ENCODE measurements around the gene CCDC159. TPM values are rescaled to one million over a fixed set of nuclear protein-coding genes. Genes with fewer than 3 reads are reported as not detected.

Gene CCDC159
- polyA plus RNA-seq, 1 donor (not counting 4 experiments of a cell fraction or from before 2014, with no cell fraction given): 6.4 TPM

DNA sequence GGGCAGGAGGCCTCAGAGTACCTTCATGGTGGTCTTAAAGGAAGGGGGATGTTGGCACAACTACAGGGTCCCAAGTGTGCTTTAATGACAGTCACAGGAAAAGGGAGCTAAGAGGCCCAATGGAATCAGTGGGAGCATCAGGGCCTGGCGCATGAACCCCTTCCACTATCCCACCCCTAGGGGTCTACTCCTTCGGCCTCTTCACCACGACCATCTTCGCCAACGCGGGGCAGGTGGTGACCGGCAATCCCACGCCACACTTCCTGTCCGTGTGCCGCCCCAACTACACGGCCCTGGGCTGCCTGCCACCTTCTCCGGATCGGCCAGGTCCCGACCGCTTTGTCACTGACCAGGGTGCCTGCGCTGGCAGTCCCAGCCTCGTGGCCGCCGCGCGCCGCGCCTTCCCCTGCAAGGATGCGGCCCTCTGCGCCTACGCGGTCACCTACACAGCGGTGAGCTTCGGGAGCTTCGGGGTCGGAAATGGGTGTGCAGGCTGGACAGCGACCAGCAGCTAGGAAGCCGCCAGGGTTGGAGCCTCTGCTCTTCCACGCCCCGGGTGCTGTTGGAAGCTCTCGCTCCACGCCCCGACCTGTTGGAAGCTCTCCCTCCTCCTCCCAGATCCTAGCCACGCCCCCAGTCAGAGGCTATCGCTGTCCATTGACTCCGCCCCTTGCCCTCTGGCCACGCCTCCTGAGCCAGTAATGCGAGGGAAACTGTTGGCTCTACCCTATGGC is 14.9 kb downstream of the CCDC159 start:
- dilution Hi-C loops (cut with MboI; ENCODE audit: extremely low pct_ligation_motif_present, low sequenced_read_pairs): no loop called here
- no peaks in the 10 kb centered on the region for H4K20me1 ChIP-seq (ENCODE audit: control insufficient read depth, extremely low read depth, insufficient read depth, low read length)
- FAIRE-seq: no peak
- no peaks in the 10 kb centered on the region for H3K9me1 ChIP-seq (ENCODE audit: control insufficient read depth, extremely low read depth, insufficient read depth, low read length)
- no peaks in the 10 kb centered on the region for H3K9me3 ChIP-seq (ENCODE audit: control insufficient read depth, low read depth, low read length)
- no peaks in the 10 kb centered on the region for H3K27me3 ChIP-seq (ENCODE audit: control insufficient read depth, extremely low read depth, insufficient read depth, low read length)
- H3K79me2 ChIP-seq (ENCODE audit: control insufficient read depth, insufficient read depth, low read length): no peaks in the 10 kb centered on the region
- no peak for TF ChIP-seq EZH2 (IDR thresholded peaks at IDR 0.05; ENCODE audit: low read length)
- no peak for TF ChIP-seq CTCF (optimal IDR thresholded peaks at IDR 0.05 in 1 of 3, IDR thresholded peaks at IDR 0.05 in 1 of 3, conservative IDR thresholded peaks at IDR 0.05 in 1 of 3; ENCODE audit: extremely low read depth in 1 of 3, insufficient read depth in 2 of 3, low read length in 3 of 3)
- H3K9ac ChIP-seq (ENCODE audit: control insufficient read depth, extremely low read depth, insufficient read depth, low read length): no peak overlapping the region
- peaks cover 6% of the 10 kb centered on the region for H3K4me1 ChIP-seq (ENCODE audit: control insufficient read depth, extremely low read depth, insufficient read depth, low read length)
- H2AFZ ChIP-seq (ENCODE audit: control insufficient read depth, low read length): no peak overlapping the region
- peak overlapping the region; percentile 27 for H3K4me2 ChIP-seq (ENCODE audit: control insufficient read depth, extremely low read depth, insufficient read depth, low read depth, low read length)
- no peak overlapping the region for H3K4me3 ChIP-seq (ENCODE audit: control insufficient read depth in 2 of 3, extremely low read depth in 1 of 3, insufficient read depth in 2 of 3, low read depth in 1 of 3, low read length in 3 of 3)
- no peak overlapping the region for H3K27ac ChIP-seq (ENCODE audit: control insufficient read depth, insufficient read depth, low read length)
- peaks cover 0 to 5% of the 10 kb centered on the region in 2 experiments for H3K36me3 ChIP-seq (ENCODE audit: control insufficient read depth in 2 of 2, extremely low read depth in 1 of 2, insufficient read depth in 2 of 2, low read length in 2 of 2)
- DNase-seq (ENCODE audit: low read depth, low spot score): no peak

DNA sequence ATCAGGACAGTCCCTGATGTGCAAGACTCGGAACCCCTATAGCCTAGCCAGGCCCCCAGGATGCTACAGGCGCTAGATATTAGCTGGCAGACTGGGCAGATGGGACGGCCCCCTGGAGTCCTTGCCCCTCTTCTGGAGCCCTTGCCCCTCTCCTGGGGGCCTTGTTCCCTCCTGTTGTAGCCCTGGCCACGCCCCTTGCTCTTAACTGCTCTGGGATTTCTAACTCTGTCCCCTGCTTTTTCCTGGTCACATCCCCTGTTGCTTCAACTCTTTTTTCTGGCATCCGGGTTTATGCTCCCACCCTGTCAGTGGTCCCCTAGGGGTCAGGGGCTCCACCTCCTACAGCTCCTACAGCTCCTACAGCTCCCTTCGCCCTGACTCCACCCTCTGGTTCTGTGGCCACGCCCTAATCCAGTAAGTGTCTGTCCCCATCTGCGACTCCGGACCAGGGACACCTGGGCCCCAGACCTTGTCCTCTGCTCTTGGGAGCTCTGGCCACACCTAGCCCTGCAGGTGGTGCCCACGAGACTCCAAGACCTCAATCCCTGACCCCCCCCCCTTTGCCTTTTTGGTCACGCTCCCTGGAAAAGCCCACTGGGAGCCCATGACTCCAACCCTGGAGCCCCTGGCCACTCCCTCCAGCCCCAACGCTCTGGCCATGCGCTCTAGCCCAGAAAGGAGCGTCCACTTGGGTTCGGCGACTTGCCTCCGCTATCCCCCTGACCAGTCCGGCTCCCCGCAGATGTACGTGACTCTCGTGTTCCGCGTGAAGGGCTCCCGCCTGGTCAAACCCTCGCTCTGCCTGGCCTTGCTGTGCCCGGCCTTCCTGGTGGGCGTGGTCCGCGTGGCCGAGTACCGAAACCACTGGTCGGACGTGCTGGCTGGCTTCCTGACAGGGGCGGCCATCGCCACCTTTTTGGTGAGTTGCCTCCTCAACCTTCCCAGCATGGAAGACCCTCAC is 15.7 kb downstream of the CCDC159 start:
- dilution Hi-C loops (cut with MboI; ENCODE audit: extremely low pct_ligation_motif_present, low sequenced_read_pairs): no loop called here
- H3K79me2 ChIP-seq (ENCODE audit: control insufficient read depth, insufficient read depth, low read length): no peaks in the 10 kb centered on the region
- TF ChIP-seq EZH2 (IDR thresholded peaks at IDR 0.05; ENCODE audit: low read length) (no peak), CTCF (optimal IDR thresholded peaks at IDR 0.05 in 1 of 3, IDR thresholded peaks at IDR 0.05 in 1 of 3, conservative IDR thresholded peaks at IDR 0.05 in 1 of 3; ENCODE audit: extremely low read depth in 1 of 3, insufficient read depth in 2 of 3, low read length in 3 of 3) (no peak)
- H3K27me3 ChIP-seq (ENCODE audit: control insufficient read depth, extremely low read depth, insufficient read depth, low read length): no peaks in the 10 kb centered on the region
- DNase-seq (ENCODE audit: low read depth, low spot score) (no peak), FAIRE-seq (no peak)
- no peaks in the 10 kb centered on the region for H4K20me1 ChIP-seq (ENCODE audit: control insufficient read depth, extremely low read depth, insufficient read depth, low read length)
- peaks cover 6% of the 10 kb centered on the region for H3K4me1 ChIP-seq (ENCODE audit: control insufficient read depth, extremely low read depth, insufficient read depth, low read length)
- H3K4me2 ChIP-seq (ENCODE audit: control insufficient read depth, extremely low read depth, insufficient read depth, low read depth, low read length): peak overlapping the region; percentile 27
- no peak overlapping the region for H2AFZ ChIP-seq (ENCODE audit: control insufficient read depth, low read length)
- H3K36me3 ChIP-seq (ENCODE audit: control insufficient read depth in 2 of 2, extremely low read depth in 1 of 2, insufficient read depth in 2 of 2, low read length in 2 of 2): peaks cover 0 to 5% of the 10 kb centered on the region in 2 experiments
- no peak overlapping the region for H3K4me3 ChIP-seq (ENCODE audit: control insufficient read depth in 2 of 3, extremely low read depth in 1 of 3, insufficient read depth in 2 of 3, low read depth in 1 of 3, low read length in 3 of 3)
- H3K9ac ChIP-seq (ENCODE audit: control insufficient read depth, extremely low read depth, insufficient read depth, low read length): no peak overlapping the region
- H3K27ac ChIP-seq (ENCODE audit: control insufficient read depth, insufficient read depth, low read length): no peak overlapping the region
- H3K9me3 ChIP-seq (ENCODE audit: control insufficient read depth, low read depth, low read length): no peaks in the 10 kb centered on the region
- H3K9me1 ChIP-seq (ENCODE audit: control insufficient read depth, extremely low read depth, insufficient read depth, low read length): no peaks in the 10 kb centered on the region

Data from keratinocyte (primary cell).